ENCODE measurements around the gene STPG1. TPM values are rescaled to one million over a fixed set of nuclear protein-coding genes. Genes with fewer than 3 reads are reported as not detected.

STPG1 gene
- total and polyA plus RNA-seq, 2 of the 13 experiments (the other 11 are each of a cell fraction or from before 2014, with no cell fraction given): 3.4 to 4.3 TPM

- H3K79me2 ChIP-seq (ENCODE audit: insufficient read depth, low read length): no peaks in the 10 kb centered on the region
- intact Hi-C loops (cut with micrococcal nuclease; ENCODE audit: unreplicated experiment) (no loop called here), in situ Hi-C loops (cut with HindIII; ENCODE audit: extremely low pct_ligation_motif_present, low pct_unique_long_range_greater_than_20kb) (no loop called here)
- H3K4me2 ChIP-seq (ENCODE audit: low read depth, low read length): no peak overlapping the region
- H3K4me1 ChIP-seq (ENCODE audit: insufficient read depth, low read length): no peaks in the 10 kb centered on the region
- DNase-seq (ENCODE audit: low spot score) (no peak), FAIRE-seq (no peak), ATAC-seq (no peak)
- BruUV-seq (replicated peaks): no TSS peak
- no peak overlapping the region for H3K4me3 ChIP-seq (replicated peaks in 1 of 3; ENCODE audit: insufficient read depth in 1 of 3, low read depth in 2 of 3, low read length in 3 of 3)
- WGBS (ENCODE audit: low lambda C conversion rate): 93% methylated on average over 6 of the region's 6 CpGs
- H3K27me3 ChIP-seq (ENCODE audit: control insufficient read depth in 1 of 2, insufficient read depth in 2 of 2, low read length in 2 of 2): no peaks in the 10 kb centered on the region
- peaks cover 0 to 6% of the 10 kb centered on the region in 2 experiments; a peak in 2 of 5 replicates for H3K36me3 ChIP-seq (replicated peaks in 1 of 2; ENCODE audit: control insufficient read depth in 1 of 2, insufficient read depth in 2 of 2, low read length in 2 of 2)
- TF ChIP-seq ZNF33B (CRISPR knock-in tag; IDR thresholded peaks at IDR 0.05) (no peak), ZKSCAN1 (IDR thresholded peaks at IDR 0.05; ENCODE audit: low read length) (no peak), YEATS4 (CRISPR knock-in tag; IDR thresholded peaks at IDR 0.05; ENCODE audit: borderline replicate concordance) (no peak), ZNF282 (IDR thresholded peaks at IDR 0.05; ENCODE audit: partially characterized antibody) (no peak), KDM4B (CRISPR knock-in tag; IDR thresholded peaks at IDR 0.05) (no peak), YY1 (IDR thresholded peaks at IDR 0.05; ENCODE audit: insufficient read depth, insufficient replicate concordance, low read depth, low read length) (no peak), ZNF30 (CRISPR knock-in tag; IDR thresholded peaks at IDR 0.05) (no peak), PRMT3 (CRISPR knock-in tag; IDR thresholded peaks at IDR 0.05; ENCODE audit: borderline replicate concordance, low read depth) (no peak), ZNF20 (CRISPR knock-in tag; IDR thresholded peaks at IDR 0.05) (no peak), CCDC6 (CRISPR knock-in tag; IDR thresholded peaks at IDR 0.05) (no peak), NFIB (CRISPR knock-in tag; IDR thresholded peaks at IDR 0.05; ENCODE audit: borderline replicate concordance) (no peak), TSC22D2 (CRISPR knock-in tag; IDR thresholded peaks at IDR 0.05; ENCODE audit: borderline replicate concordance) (no peak), GATAD1 (CRISPR knock-in tag; IDR thresholded peaks at IDR 0.05) (no peak), KLF12 (CRISPR knock-in tag; IDR thresholded peaks at IDR 0.05; ENCODE audit: borderline replicate concordance) (no peak), ATF5 (CRISPR knock-in tag; IDR thresholded peaks at IDR 0.05; ENCODE audit: low read depth) (no peak), HMG20A (CRISPR knock-in tag; IDR thresholded peaks at IDR 0.05; ENCODE audit: borderline replicate concordance) (no peak), FOSL1 (CRISPR knock-in tag; IDR thresholded peaks at IDR 0.05; ENCODE audit: borderline replicate concordance) (no peak), NFKB2 (CRISPR knock-in tag; IDR thresholded peaks at IDR 0.05; ENCODE audit: borderline replicate concordance) (no peak), SMAD9 (CRISPR knock-in tag; IDR thresholded peaks at IDR 0.05) (no peak), KLF11 (CRISPR knock-in tag; IDR thresholded peaks at IDR 0.05) (no peak)
- H2AFZ ChIP-seq (ENCODE audit: low read length): no peak overlapping the region
- no peak overlapping the region for H3K9ac ChIP-seq (ENCODE audit: insufficient read depth, low read depth, low read length)
- ChIA-PET POLR2A (no interaction called here), CTCF (ENCODE audit: low intra/inter-chr PET ratio, low total read pairs) (no interaction called here)
- no peaks in the 10 kb centered on the region for H3K9me3 ChIP-seq (ENCODE audit: low read length)
- no peaks in the 10 kb centered on the region for H4K20me1 ChIP-seq (ENCODE audit: insufficient read depth, low read length)
- no peak overlapping the region for H3K27ac ChIP-seq (ENCODE audit: extremely low read length, insufficient read depth, low read length)
These were observed 46.1 kb upstream of the STPG1 start for GRCh38 chr1:24459551-24460266.

Measured in HepG2 (cell line).